H1 (cell line): Measurements from ENCODE around the gene ZNF541. TPM values are rescaled to one million over a fixed set of nuclear protein-coding genes. Genes with fewer than 3 reads are reported as not detected.

Experiments
- CTCF ChIA-PET: fragments of 300-600 bp; sonication (Branson Sonifier 250); formaldehyde crosslinking; loops from one replicate; lab custom pipeline; 2021; ENCODE audit not compliant: partially characterized antibody; lab: Charles Lee
- POLR2A ChIA-PET: fragments of 300-600 bp; sonication (Branson Sonifier 250); formaldehyde crosslinking; loops from one replicate; lab custom pipeline; 2021; ENCODE audit warnings: inconsistent platforms; ENCODE audit not compliant: partially characterized antibody; lab: Charles Lee
- DNase-seq, 2 experiments: peaks; one replicate each; pipeline versions ENCODE4 v3.0.0 to v3.0.0-alpha.2; 2010 to 2022; ENCODE audit warnings: low spot score in 2 of 2, low read depth in 1 of 2, mixed read lengths in 1 of 2
- FAIRE-seq: peaks from 2 replicates; lab custom pipeline; 2011; peaks lifted over from hg19 to GRCh38; lab: Jason Lieb, UNC
- H2AFZ ChIP-seq: 2 replicates; pipeline ENCODE4 v1.8.1; 2012; ENCODE audit warnings: low read length, inconsistent platforms
- H2AK5ac ChIP-seq: 2 replicates; pipeline ENCODE4 v1.6.1; 2013; ENCODE audit warnings: low read depth, low read length
- H2BK120ac ChIP-seq: replicated peaks from 2 replicates; pipeline ENCODE3; 2013; ENCODE audit warnings: low read depth, low read length, inconsistent platforms
- H2BK12ac ChIP-seq: 2 replicates; pipeline ENCODE4 v1.6.1; 2013; ENCODE audit warnings: low read depth, low read length
- H2BK15ac ChIP-seq: 2 replicates; pipeline ENCODE4 v1.6.1; 2013; ENCODE audit warnings: low read length
- H2BK20ac ChIP-seq: 2 replicates; pipeline ENCODE4 v1.6.1; 2013; ENCODE audit warnings: low read length
- H2BK5ac ChIP-seq: 2 replicates; pipeline ENCODE4 v1.6.1; 2013; ENCODE audit warnings: low read depth, low read length
- H3K14ac ChIP-seq: 2 replicates; pipeline ENCODE4 v1.6.1; 2013; ENCODE audit warnings: inconsistent platforms; ENCODE audit not compliant: insufficient read length
- H3K18ac ChIP-seq: 2 replicates; pipeline ENCODE4 v1.6.1; 2013; ENCODE audit warnings: low read length; ENCODE audit errors: extremely low read depth
- H3K23ac ChIP-seq: 2 replicates; pipeline ENCODE4 v1.6.1; 2013; ENCODE audit warnings: inconsistent platforms; ENCODE audit not compliant: insufficient read length
- H3K23me2 ChIP-seq: 2 replicates; pipeline ENCODE4 v1.6.1; 2013; ENCODE audit warnings: low read depth, low read length
- H3K27ac ChIP-seq: 2 replicates; pipeline ENCODE4 v1.6.1; 2011; ENCODE audit warnings: low read depth, low read length, inconsistent platforms
- H3K27me3 ChIP-seq, 4 experiments: replicated peaks in 1 of 4; 1 replicate in 1 of 4; 2 replicates in 3 of 4; pipeline versions ENCODE4 v1.6.1 to v1.8.1; 2011 to 2013; ENCODE audit warnings: low read length in 3 of 4, mild to moderate bottlenecking in 3 of 4, inconsistent platforms in 2 of 4, mixed read lengths in 2 of 4, moderate library complexity in 1 of 4; ENCODE audit not compliant: control insufficient read depth in 3 of 4, insufficient read depth in 3 of 4; ENCODE audit errors: extremely low read depth in 1 of 4
- H3K36me3 ChIP-seq, 4 experiments: 2 replicates each; pipeline versions ENCODE4 v1.6.1 to v1.8.1; 2011 to 2013; ENCODE audit warnings: mild to moderate bottlenecking in 4 of 4, low read length in 3 of 4, moderate library complexity in 2 of 4, control low read depth in 1 of 4, inconsistent platforms in 1 of 4; ENCODE audit not compliant: insufficient read depth in 4 of 4, control insufficient read depth in 2 of 4
- H3K4ac ChIP-seq: replicated peaks from 2 replicates; pipeline ENCODE3; 2013; ENCODE audit warnings: low read length, low read depth, mixed read lengths, inconsistent platforms; ENCODE audit not compliant: insufficient read length
- H3K4me1 ChIP-seq, 4 experiments: replicated peaks in 1 of 4; 1 replicate in 1 of 4; 2 replicates in 3 of 4; pipeline versions ENCODE4 v1.6.1 to v1.8.1; 2011 to 2013; ENCODE audit warnings: low read length in 3 of 4, inconsistent platforms in 2 of 4, mixed read lengths in 1 of 4; ENCODE audit not compliant: insufficient read depth in 4 of 4, control insufficient read depth in 3 of 4
- H3K4me2 ChIP-seq, 2 experiments: 2 replicates each; pipeline versions ENCODE4 v1.6.1 to v1.8.1; 2011 to 2013; ENCODE audit warnings: low read depth in 2 of 2, low read length in 2 of 2, control low read depth in 1 of 2, inconsistent platforms in 1 of 2, mild to moderate bottlenecking in 1 of 2; ENCODE audit not compliant: insufficient read depth in 1 of 2
- H3K4me3 ChIP-seq, 4 experiments: fragments of 200-600, 300-600 bp in 1 of 4; sonication (generic), shearing (Covaris generic), sonication (Bioruptor Twin) in 1 of 4; 2 replicates each; pipeline versions ENCODE4 v1.5.1 to v1.8.1; 2011 to 2016; ENCODE audit warnings: low read length in 4 of 4, low read depth in 3 of 4, control low read depth in 2 of 4, inconsistent platforms in 2 of 4, mild to moderate bottlenecking in 2 of 4, mixed read lengths in 1 of 4, moderate library complexity in 1 of 4; ENCODE audit not compliant: insufficient read depth in 2 of 4; ENCODE audit errors: extremely low read depth in 1 of 4
- H3K56ac ChIP-seq: replicated peaks from 2 replicates; pipeline ENCODE3; 2013; ENCODE audit warnings: low read depth, mild to moderate bottlenecking, mixed read lengths, low read length, inconsistent platforms; ENCODE audit not compliant: insufficient read length
- H3K79me1 ChIP-seq: 2 replicates; pipeline ENCODE4 v1.6.1; 2013; ENCODE audit warnings: low read depth, low read length, control low read depth
- H3K79me2 ChIP-seq, 2 experiments: 2 replicates each; pipeline versions ENCODE4 v1.6.1 to v1.8.1; 2012 to 2013; ENCODE audit warnings: low read length in 2 of 2, mild to moderate bottlenecking in 2 of 2, inconsistent platforms in 1 of 2; ENCODE audit not compliant: insufficient read depth in 2 of 2, control insufficient read depth in 1 of 2
- H3K9ac ChIP-seq, 4 experiments: replicated peaks in 1 of 4; 1 replicate in 1 of 4; 2 replicates in 3 of 4; pipeline versions ENCODE4 v1.6.1 to v1.8.1; 2011 to 2013; ENCODE audit warnings: low read depth in 3 of 4, low read length in 3 of 4, control low read depth in 2 of 4, mild to moderate bottlenecking in 2 of 4, moderate library complexity in 2 of 4, inconsistent platforms in 1 of 4; ENCODE audit errors: extremely low read depth in 1 of 4
- H3K9me3 ChIP-seq, 2 experiments: 2 replicates each; pipeline versions ENCODE4 v1.6.1 to v1.8.1; 2012 to 2013; ENCODE audit warnings: mild to moderate bottlenecking in 2 of 2, moderate library complexity in 2 of 2, control low read depth in 1 of 2, inconsistent platforms in 1 of 2, low read depth in 1 of 2, low read length in 1 of 2, mixed read lengths in 1 of 2; ENCODE audit not compliant: insufficient read depth in 2 of 2
- H4K20me1 ChIP-seq, 2 experiments: replicated peaks in 1 of 2; 2 replicates each; pipeline versions ENCODE3 to v1.8.1; 2011 to 2013; ENCODE audit warnings: inconsistent platforms in 2 of 2, low read length in 2 of 2, mild to moderate bottlenecking in 1 of 2; ENCODE audit not compliant: insufficient read depth in 2 of 2, control insufficient read depth in 1 of 2
- H4K5ac ChIP-seq: 2 replicates; pipeline ENCODE4 v1.6.1; 2013; ENCODE audit warnings: low read length, low read depth, mixed read lengths, inconsistent platforms; ENCODE audit not compliant: insufficient read length
- H4K8ac ChIP-seq: 2 replicates; pipeline ENCODE4 v1.8.0; 2013; ENCODE audit warnings: mild to moderate bottlenecking, moderate library complexity, low read length, inconsistent platforms; ENCODE audit not compliant: insufficient read depth; ENCODE audit errors: extremely low read depth
- H4K91ac ChIP-seq: replicated peaks from 2 replicates; pipeline ENCODE3; 2013; ENCODE audit warnings: low read length, mixed read lengths, inconsistent platforms; ENCODE audit not compliant: insufficient read length
- ASH2L ChIP-seq: fragments of 200-600, 300-600 bp; sonication (generic); IDR thresholded peaks from one replicate; pipeline ENCODE4 v1.7.1; 2017; ENCODE audit warnings: low read length
- EGR1 ChIP-seq: IDR thresholded peaks from 2 replicates; pipeline ENCODE4 v1.6.1; 2011; ENCODE audit warnings: low read depth, low read length, borderline replicate concordance
- FOSL1 ChIP-seq: IDR thresholded peaks from 2 replicates; pipeline ENCODE4 v1.6.1; 2011; ENCODE audit warnings: mild to moderate bottlenecking, low read depth, low read length, moderate library complexity; ENCODE audit not compliant: insufficient read depth
- RAD21 ChIP-seq, 2 experiments: IDR thresholded peaks in 1 of 2; conservative IDR thresholded peaks in 1 of 2; 2 replicates each; pipeline ENCODE4 v1.6.1; 2011; ENCODE audit warnings: low read depth in 2 of 2, low read length in 2 of 2, improper control_type of control experiment in 1 of 2, inconsistent platforms in 1 of 2, mild to moderate bottlenecking in 1 of 2, moderate library complexity in 1 of 2
- SIN3A ChIP-seq, 2 experiments: IDR thresholded peaks in 1 of 2; conservative IDR thresholded peaks in 1 of 2; 2 replicates each; pipeline ENCODE4 v1.6.1; 2011 to 2012; ENCODE audit warnings: low read length in 2 of 2, improper control_type of control experiment in 1 of 2, low read depth in 1 of 2, mild to moderate bottlenecking in 1 of 2
- SP1 ChIP-seq: IDR thresholded peaks from 2 replicates; pipeline ENCODE4 v1.6.1; 2011; ENCODE audit warnings: low read depth, low read length
- TAF1 ChIP-seq: IDR thresholded peaks from 2 replicates; pipeline ENCODE4 v1.6.1; 2011; ENCODE audit warnings: mild to moderate bottlenecking, low read depth, low read length
- TEAD4 ChIP-seq: IDR thresholded peaks from 2 replicates; pipeline ENCODE4 v1.6.1; 2012; ENCODE audit warnings: low read depth, low read length, inconsistent platforms, mixed read lengths
- YY1 ChIP-seq: IDR thresholded peaks from 2 replicates; pipeline ENCODE4 v1.6.1; 2011; ENCODE audit warnings: low read depth, mild to moderate bottlenecking, low read length
- ZNF274 ChIP-seq: IDR thresholded peaks from 2 replicates; pipeline ENCODE4 v1.7.0; 2012; ENCODE audit warnings: low read length, borderline replicate concordance; ENCODE audit errors: extremely low read depth
- WGBS, 2 experiments: shearing (Covaris generic) in 1 of 2; methylation state at CpG; one replicate each; pipeline versions ENCODE4 v1.1.6 to v1.1.7; 2013 to 2015; ENCODE audit warnings: low lambda C conversion rate in 2 of 2, mixed read lengths in 2 of 2, inconsistent platforms in 1 of 2, low coverage in 1 of 2, missing lambda C conversion rate in 1 of 2; ENCODE audit not compliant: insufficient replicate concordance in 2 of 2, insufficient coverage in 1 of 2, insufficient read length in 1 of 2; ENCODE audit errors: extremely low coverage in 1 of 2, missing lambda C conversion rate in 1 of 2; 5-methylcytosine and 5-hydroxymethylcytosine counted together
- polyA plus RNA-seq, 7 experiments: library from polyadenylated mRNA; depleted of rRNA in 3 of 7; stranded (reverse) in 5 of 7; unstranded in 2 of 7; fragments of >200 nt in 5 of 7; fragments of 200-250 nt in 2 of 7; gene quantifications; 1 replicate in 5 of 7; 2 replicates in 1 of 7; 4 replicates in 1 of 7; pipeline versions ENCODE4 v1.2.1 to v1.2.3, GENCODE V29; 2011 to 2013; ENCODE audit warnings: missing spikeins in 2 of 7, mixed read lengths in 2 of 7
- total RNA-seq: library from RNA; stranded (reverse); fragmentation: NEBNext Ultra II Directional; extraction: Animal tissue kit (Norgen Biotek cat#: 25700); gene quantifications from 2 replicates; pipeline ENCODE4 v1.2.1, GENCODE V29; 2021

The ZNF541 gene
- total and polyA plus RNA-seq, 2 of the 8 experiments (the other 6 are each of a cell fraction or from before 2014, with no cell fraction given), result 0.05 TPM; not detected in 1

DNA sequence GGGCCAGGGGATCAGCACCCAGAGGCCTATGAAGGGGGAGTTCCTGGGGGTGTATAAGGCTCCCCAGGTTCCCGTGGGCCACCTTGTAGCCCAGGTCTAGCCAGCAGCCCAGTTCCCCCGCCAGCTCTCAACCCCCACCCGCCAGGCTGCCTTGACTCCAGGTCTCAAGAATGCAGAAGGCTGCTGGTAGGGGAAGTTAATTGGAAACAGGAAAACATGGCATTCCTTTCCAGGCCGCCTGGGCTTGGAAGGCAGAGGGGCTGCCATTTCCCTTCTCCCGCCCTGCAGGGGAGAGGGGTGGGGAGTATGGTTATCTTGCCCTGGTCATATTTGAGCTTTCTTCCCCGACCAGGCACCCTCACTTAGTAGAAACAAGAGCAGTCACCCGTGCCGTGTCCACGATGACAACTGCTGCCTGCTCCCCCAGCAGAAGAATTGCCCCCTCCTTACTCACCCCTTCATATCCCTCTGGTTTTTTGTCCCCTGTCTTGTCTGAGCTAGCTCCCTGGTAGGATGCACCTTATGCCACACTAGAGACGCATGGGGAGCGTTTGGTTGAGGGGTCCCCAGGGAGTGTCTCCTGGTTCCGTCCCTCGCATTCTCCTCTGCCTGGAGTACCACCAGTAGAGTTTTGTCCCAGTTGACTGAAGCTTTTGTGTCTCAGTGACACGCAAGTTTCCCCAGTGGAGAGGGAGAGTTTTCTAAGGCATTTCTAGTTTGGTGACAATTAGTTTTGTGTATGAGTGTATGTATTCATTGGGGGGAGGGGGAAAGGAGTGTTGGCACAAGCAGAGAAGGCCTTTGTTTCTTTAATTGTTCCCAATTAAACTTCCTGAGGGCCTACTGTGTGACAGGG, 40.4 kb upstream of the ZNF541 start:
- H3K4ac ChIP-seq, result no peak overlapping the region
- H3K36me3 ChIP-seq, result no peaks in the 10 kb centered on the region; a peak in 1 of 8 replicates
- CTCF ChIA-PET, result interaction anchor here (0.6 to 1.7 kb wide), 10 partner anchors 13 to 474 kb away, joined by 3 to 5 read pairs (median 4); no protein-coding TSS in a partner anchor
- peak overlapping the region; percentile 45 to 57 for H3K4me2 ChIP-seq
- POLR2A ChIA-PET, result interaction anchor here (1.1 to 6.1 kb wide), 6 partner anchors 8 to 131 kb away, joined by 3 to 59 read pairs (median 4); no protein-coding TSS in a partner anchor
- H4K20me1 ChIP-seq, result peaks cover 8 to 18% of the 10 kb centered on the region in 2 experiments
- H3K18ac ChIP-seq, result peak overlapping the region; percentile 68
- no peak overlapping the region for H3K56ac ChIP-seq
- peaks cover 41 to 84% of the 10 kb centered on the region in 2 experiments for H3K79me2 ChIP-seq
- H3K4me3 ChIP-seq, result peak overlapping the region in 2 of 4 experiments; percentile 5 to 14; a peak in 4 of 8 replicates
- H3K23me2 ChIP-seq, result peaks cover 3% of the 10 kb centered on the region; the same call in 1 of the 2 replicates
- H3K23ac ChIP-seq, result no peak overlapping the region
- peak overlapping the region in 1 of 4 experiments; percentile 13; a peak in 1 of 7 replicates for H3K9ac ChIP-seq
- H3K27me3 ChIP-seq, result no peaks in the 10 kb centered on the region
- H3K79me1 ChIP-seq, result peaks cover 23% of the 10 kb centered on the region
- H3K27ac ChIP-seq, result peak overlapping the region; percentile 77
- DNase-seq (peak in 1 of 2 experiments; percentile 71), FAIRE-seq (peak; percentile 70)
- peak overlapping the region; percentile 77 for H2BK12ac ChIP-seq
- peaks cover 20 to 43% (median 31%) of the 10 kb centered on the region in 4 experiments for H3K4me1 ChIP-seq
- H2BK5ac ChIP-seq, result peak overlapping the region; percentile 98
- H2AK5ac ChIP-seq, result peak overlapping the region; percentile 56; the same call in 1 of the 2 replicates
- peak overlapping the region; percentile 46; the same call in 1 of the 2 replicates for H2BK15ac ChIP-seq
- no peak overlapping the region for H4K5ac ChIP-seq
- WGBS, 2 experiments, result 32% methylated on average over 14 of the region's 14 CpGs; no CpG with 5 or more reads in 1 of the 2 experiments
- no peaks in the 10 kb centered on the region for H3K9me3 ChIP-seq
- peak overlapping the region; percentile 31 for H4K91ac ChIP-seq
- no peak overlapping the region for H2AFZ ChIP-seq
- H3K14ac ChIP-seq, result no peak overlapping the region
- H2BK20ac ChIP-seq, result peak overlapping the region; percentile 91; the same call in 1 of the 2 replicates
- no peak overlapping the region for H4K8ac ChIP-seq
- H2BK120ac ChIP-seq, result no peak overlapping the region
- TF ChIP-seq EGR1 (0 out of 2 replicates have a peak, but pooled peaks have one; percentile 28), TEAD4 (peak; percentile 54), SP1 (peak; percentile 72; the same call in 1 of the 2 replicates), ZNF274 (no peak), SIN3A (conservative IDR thresholded peaks at IDR 0.05 in 1 of 2, IDR thresholded peaks at IDR 0.05 in 1 of 2; ENCODE audit: low read depth in 1 of 2, low read length in 2 of 2) (0 out of 4 replicates have a peak, but pooled peaks have one; percentile 22 to 45), RAD21 (IDR thresholded peaks at IDR 0.05 in 1 of 2, conservative IDR thresholded peaks at IDR 0.05 in 1 of 2; ENCODE audit: low read depth in 2 of 2, low read length in 2 of 2) (peak in 1 of 2 experiments; percentile 24; a peak in 1 of 4 replicates), FOSL1 (no peak), TAF1 (0 out of 2 replicates have a peak, but pooled peaks have one; percentile 23), YY1 (peak; percentile 87), ASH2L (peak; percentile 27)
